Stimulated activated memory B cell treated with anti-CD40 and anti-IgM and Interleukin-4, amounts not matched to agents 10 μg/mL and 1 μg/mL and 100 μg/mL, for 72 hours (primary cell): ENCODE results near the gene KCNE5.
"Not testable (repeated sequence)": the region's sequence is repeated elsewhere in the genome, so short reads cannot be mapped to it uniquely, and the experiment has no call there.

Experiments
- ATAC-seq: fragments of 150-1000 bp; cut with Tn5 transposase; 2 replicates; pipeline ENCODE4 v1.10.0; 2021
- H3K27ac Mint-ChIP-seq: one replicate; pipeline ENCODE4 v1.8.0; 2022; ENCODE audit warnings: mild to moderate bottlenecking, mixed read lengths
- H3K27me3 Mint-ChIP-seq: one replicate; pipeline ENCODE4 v1.8.0; 2022; ENCODE audit warnings: mixed read lengths
- H3K36me3 Mint-ChIP-seq: one replicate; pipeline ENCODE4 v1.8.0; 2022; ENCODE audit warnings: mixed read lengths
- H3K4me1 Mint-ChIP-seq: one replicate; pipeline ENCODE4 v1.8.0; 2022; ENCODE audit warnings: mixed read lengths
- H3K4me3 Mint-ChIP-seq: one replicate; pipeline ENCODE4 v1.8.0; 2022; ENCODE audit warnings: mild to moderate bottlenecking, moderate library complexity, mixed read lengths
- H3K9me3 Mint-ChIP-seq: one replicate; pipeline ENCODE4 v1.8.0; 2022; ENCODE audit warnings: mixed read lengths

The KCNE5 gene, protein sequence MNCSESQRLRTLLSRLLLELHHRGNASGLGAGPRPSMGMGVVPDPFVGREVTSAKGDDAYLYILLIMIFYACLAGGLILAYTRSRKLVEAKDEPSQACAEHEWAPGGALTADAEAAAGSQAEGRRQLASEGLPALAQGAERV

DNA sequence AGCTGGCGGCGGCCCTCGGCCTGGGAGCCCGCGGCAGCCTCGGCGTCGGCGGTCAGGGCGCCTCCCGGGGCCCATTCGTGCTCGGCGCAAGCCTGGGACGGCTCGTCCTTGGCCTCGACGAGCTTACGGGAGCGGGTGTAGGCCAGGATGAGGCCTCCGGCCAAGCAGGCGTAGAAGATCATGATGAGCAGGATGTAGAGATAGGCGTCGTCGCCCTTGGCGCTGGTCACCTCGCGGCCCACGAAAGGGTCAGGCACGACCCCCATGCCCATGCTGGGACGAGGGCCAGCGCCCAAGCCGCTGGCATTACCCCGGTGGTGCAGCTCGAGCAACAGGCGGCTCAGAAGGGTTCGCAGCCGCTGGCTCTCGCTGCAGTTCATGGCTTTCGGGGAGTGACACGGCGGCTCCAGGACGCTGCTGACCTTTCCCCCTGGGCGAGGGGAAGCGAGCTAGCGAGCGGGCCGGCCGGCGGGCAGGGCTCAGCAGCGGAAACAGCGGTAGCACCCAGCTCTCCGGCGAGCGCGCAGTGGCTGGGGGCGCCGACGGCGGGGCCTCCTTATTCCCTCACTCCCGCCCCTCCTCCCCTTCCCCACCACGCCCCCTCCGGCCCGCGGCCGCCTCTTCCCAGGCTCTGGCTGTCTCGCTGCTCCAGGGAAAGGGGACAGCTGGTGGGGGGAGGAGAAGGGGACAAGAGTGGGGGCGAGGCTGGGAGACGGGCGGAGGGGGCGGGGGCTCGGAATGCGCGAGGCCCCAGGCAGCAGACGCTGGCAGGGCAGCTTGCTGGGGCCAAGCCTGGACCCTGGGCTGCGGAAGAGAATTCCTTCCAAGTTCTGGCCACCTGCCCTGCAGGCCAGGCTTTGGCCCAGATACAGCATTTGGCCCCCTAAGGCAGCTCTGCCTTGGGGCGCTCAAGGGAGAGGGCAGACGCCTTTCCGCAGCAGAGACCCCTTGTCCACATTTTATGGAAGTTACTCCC lies at the start of gene KCNE5:
TSS of gene KCNE5 (minus strand) at position 532 of the 976 bp plus-strand sequence. CDS start at position 380, 152 bp downstream.
- H3K27ac Mint-ChIP-seq: no peak within 1 kb of the TSS
- no peak within 1 kb of the TSS for H3K4me3 Mint-ChIP-seq
- no peaks in the 10 kb centered on the region for H3K9me3 Mint-ChIP-seq
- peaks cover 24% of the 10 kb centered on the region for H3K36me3 Mint-ChIP-seq
- ATAC-seq: no peak
- peaks cover 7% of the 10 kb centered on the region for H3K4me1 Mint-ChIP-seq
- no peaks in the 10 kb centered on the region for H3K27me3 Mint-ChIP-seq

DNA sequence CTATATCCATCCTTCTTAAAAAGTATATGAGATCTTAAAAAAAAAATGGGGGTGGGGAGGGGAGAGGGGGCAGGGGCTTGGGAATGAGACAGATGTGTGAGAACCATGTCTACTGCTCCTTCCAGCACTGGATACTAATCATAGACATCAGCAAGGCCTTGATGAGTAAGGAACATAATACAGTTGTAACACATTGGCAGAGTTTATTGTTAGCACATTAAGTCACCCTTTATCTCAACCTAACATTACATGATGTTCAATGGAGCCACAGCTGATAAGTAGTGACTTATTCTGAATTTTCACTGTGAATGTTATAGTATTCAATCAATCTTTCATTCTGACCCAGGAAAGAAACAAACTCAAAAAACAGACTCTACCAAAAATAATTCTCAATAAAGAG lies 47.3 kb upstream of the KCNE5 start:
- Mint-ChIP-seq H3K9me3 (no peaks in the 10 kb centered on the region), H3K36me3 (peaks cover 20% of the 10 kb centered on the region), H3K4me3 (no peak overlapping the region), H3K4me1 (no peaks in the 10 kb centered on the region), H3K27me3 (no peaks in the 10 kb centered on the region), H3K27ac (no peak overlapping the region)
- ATAC-seq: no peak

DNA sequence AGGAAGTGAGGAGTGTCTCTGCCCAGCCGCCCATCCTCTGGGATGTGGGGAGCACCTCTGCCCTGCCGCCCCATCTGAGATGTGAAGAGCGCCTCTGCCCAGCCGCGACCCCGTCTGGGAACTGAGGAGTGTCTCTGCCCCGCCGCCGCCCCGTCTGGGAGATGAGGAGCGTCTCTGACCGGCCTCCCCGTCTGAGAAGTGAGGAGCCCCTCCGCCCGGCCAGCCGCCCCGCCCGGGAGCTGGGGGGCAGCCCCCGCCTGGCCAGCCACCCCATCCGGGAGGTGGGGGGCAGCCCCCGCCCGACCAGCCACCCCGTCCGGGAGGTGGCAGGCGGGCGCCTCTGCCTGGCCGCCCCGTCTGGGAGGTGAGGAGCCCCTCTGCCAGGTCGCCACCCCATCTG lies 46.2 kb upstream of the KCNE5 start:
- ATAC-seq, H3K27me3 Mint-ChIP-seq, H3K27ac Mint-ChIP-seq, H3K4me1 Mint-ChIP-seq, H3K9me3 Mint-ChIP-seq, H3K4me3 Mint-ChIP-seq: not testable (repeated sequence)
- H3K36me3 Mint-ChIP-seq: peaks cover 31% of the 10 kb centered on the region

DNA sequence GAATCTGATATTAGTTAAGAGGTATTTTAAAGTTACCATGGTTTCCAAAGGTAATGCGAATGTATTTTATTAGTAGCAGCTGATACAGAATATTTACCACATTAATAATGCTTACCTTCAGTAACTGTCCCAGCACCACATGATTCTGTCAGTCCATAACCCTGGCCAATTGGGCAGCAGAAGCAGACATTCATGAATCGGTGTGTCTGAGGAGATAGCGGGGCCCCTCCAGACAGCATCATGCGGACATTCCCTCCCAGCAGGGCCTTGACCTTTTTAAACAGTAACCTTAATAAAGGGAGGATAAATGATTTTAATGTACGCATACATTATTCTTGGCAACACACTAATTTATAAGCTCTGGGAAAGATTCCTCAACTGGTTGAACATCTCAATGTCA lies 43.0 kb upstream of the KCNE5 start:
- no peak overlapping the region for H3K27ac Mint-ChIP-seq
- H3K9me3 Mint-ChIP-seq: no peaks in the 10 kb centered on the region
- H3K27me3 Mint-ChIP-seq: no peaks in the 10 kb centered on the region
- H3K4me1 Mint-ChIP-seq: no peaks in the 10 kb centered on the region
- peaks cover 41% of the 10 kb centered on the region for H3K36me3 Mint-ChIP-seq
- no peak for ATAC-seq
- H3K4me3 Mint-ChIP-seq: no peak overlapping the region

DNA sequence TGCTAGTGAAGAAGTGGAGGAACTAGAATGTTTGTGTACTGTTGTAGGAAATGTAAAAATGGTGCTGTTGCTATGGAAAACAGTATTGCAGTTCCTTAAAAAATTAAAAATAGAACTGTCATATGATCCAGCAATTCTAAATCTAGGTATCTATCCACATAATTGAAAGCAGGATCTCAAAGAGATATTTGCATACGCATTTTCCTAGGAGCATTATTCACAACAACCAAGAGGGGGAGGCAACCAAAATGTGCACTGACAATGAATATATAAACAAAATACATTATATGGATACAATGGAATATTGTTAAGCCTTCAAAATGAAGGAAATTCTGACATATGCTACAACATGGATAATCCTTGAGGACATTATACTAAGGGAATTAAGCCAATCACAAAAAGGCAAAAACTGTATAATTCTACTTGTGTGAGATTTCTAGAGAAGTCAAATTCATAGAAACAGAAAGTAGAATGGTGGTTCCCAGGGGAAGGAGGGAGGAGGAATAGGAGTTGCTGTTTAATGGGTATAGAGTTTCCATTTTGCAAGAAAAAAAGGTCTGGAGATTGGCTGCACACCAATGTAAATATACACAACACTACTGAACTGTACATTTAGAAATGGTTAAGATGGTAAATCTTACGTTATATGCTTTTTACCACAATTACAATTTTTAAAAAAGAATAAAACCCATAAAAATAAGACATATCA lies 35.6 kb upstream of the KCNE5 start:
- H3K27me3 Mint-ChIP-seq: no peaks in the 10 kb centered on the region
- H3K9me3 Mint-ChIP-seq: peaks cover 8% of the 10 kb centered on the region
- peaks cover 58% of the 10 kb centered on the region for H3K36me3 Mint-ChIP-seq
- no peak overlapping the region for H3K27ac Mint-ChIP-seq
- ATAC-seq: no peak
- no peaks in the 10 kb centered on the region for H3K4me1 Mint-ChIP-seq
- H3K4me3 Mint-ChIP-seq: no peak overlapping the region

DNA sequence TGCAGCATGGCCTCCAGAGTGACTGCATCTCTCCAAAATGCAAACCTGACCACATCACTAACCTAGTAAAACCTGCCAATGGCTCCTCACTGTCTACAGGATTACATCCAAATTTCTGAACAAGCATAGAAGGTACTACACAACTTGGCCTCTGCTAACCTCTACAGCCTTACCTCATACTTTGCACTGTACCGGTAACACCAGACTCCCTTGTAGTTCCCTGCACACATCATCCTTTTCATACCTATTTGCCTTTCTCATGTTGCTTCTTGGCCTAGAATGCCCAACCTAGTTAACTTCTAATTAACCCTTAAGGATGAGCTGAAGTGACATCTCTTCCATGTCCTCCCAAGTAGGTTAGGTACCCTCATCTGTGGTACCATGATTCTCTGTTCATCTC lies 33.4 kb upstream of the KCNE5 start:
- Mint-ChIP-seq H3K27me3 (no peaks in the 10 kb centered on the region), H3K4me3 (no peak overlapping the region), H3K36me3 (peaks cover 60% of the 10 kb centered on the region), H3K4me1 (no peaks in the 10 kb centered on the region), H3K9me3 (peaks cover 8% of the 10 kb centered on the region), H3K27ac (no peak overlapping the region)
- no peak for ATAC-seq

DNA sequence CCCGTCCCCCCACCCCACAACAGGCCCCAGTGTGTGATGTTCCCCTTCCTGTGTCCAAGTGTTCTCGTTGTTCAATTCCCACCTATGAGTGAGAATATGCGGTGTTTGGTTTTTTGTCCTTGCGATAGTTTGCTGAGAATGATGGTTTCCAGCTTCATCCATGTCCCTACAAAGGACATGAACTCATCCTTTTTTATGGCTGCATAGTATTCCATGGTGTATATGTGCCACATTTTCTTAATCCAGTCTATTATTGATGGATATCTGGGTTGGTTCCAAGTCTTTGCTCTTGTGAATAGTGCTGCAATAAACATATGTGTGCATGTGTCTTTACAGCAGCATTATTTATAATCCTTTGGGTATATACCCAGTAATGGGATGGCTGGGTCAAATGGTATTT lies 32.4 kb upstream of the KCNE5 start:
- not testable (repeated sequence) for H3K27ac Mint-ChIP-seq, ATAC-seq, H3K4me3 Mint-ChIP-seq, H3K9me3 Mint-ChIP-seq, H3K4me1 Mint-ChIP-seq, H3K27me3 Mint-ChIP-seq
- peaks cover 54% of the 10 kb centered on the region for H3K36me3 Mint-ChIP-seq

DNA sequence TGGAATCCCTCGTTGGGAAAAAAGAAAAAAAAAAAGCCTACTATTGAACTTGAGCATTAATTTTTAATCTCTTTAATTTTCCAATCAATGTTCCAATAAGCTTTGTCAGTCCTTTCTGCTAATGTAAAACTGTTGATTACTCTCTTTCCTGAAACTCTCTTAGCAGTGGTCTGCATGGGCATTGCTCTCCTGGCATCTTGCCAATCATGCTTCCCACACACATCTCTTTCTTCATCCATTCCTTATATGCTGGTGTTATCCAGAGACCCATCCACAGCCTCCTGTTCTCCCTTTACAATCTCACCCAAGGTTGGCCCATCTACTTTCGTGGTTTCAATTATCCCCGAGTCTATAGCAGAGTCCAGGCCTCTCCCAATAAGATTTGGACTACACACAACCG lies 31.8 kb upstream of the KCNE5 start:
- Mint-ChIP-seq H3K36me3 (peaks cover 54% of the 10 kb centered on the region), H3K9me3 (peaks cover 8% of the 10 kb centered on the region), H3K4me3 (no peak overlapping the region), H3K4me1 (no peaks in the 10 kb centered on the region), H3K27ac (no peak overlapping the region), H3K27me3 (no peaks in the 10 kb centered on the region)
- ATAC-seq: no peak

DNA sequence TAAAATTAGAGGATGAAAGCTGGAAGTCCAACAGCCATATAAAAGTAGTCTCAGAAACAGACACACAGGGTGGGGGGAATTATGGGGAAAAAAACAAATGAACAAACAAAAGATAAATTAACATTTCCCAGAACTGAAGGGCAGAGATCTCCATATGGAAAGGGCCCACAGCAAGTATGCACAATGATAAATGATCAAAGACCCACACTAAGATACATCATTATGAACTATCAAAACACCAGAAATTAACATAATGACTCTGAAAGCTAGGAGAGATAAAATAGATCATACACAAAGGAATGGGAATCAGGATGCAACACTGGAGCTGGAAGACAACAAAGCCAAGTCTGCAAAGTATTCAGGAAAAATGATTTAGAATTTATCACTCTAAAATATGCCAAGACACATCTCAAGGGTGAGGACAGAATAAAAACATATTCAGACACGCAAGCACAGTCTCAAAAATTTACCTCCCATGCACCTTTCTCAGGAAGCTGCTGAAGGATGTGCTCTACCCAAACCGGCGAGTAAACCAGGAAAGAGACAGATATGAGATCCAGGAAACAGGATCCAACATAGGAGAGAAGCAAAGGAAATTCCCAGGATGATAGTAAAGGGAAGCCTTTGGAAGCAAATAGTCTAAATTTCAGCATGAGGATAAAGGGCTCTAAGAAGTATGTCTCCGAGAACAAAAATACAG lies 30.7 kb upstream of the KCNE5 start:
- Mint-ChIP-seq H3K36me3 (peaks cover 51% of the 10 kb centered on the region), H3K27me3 (no peaks in the 10 kb centered on the region), H3K4me3 (no peak overlapping the region), H3K4me1 (no peaks in the 10 kb centered on the region), H3K9me3 (peaks cover 8% of the 10 kb centered on the region), H3K27ac (no peak overlapping the region)
- ATAC-seq: no peak

DNA sequence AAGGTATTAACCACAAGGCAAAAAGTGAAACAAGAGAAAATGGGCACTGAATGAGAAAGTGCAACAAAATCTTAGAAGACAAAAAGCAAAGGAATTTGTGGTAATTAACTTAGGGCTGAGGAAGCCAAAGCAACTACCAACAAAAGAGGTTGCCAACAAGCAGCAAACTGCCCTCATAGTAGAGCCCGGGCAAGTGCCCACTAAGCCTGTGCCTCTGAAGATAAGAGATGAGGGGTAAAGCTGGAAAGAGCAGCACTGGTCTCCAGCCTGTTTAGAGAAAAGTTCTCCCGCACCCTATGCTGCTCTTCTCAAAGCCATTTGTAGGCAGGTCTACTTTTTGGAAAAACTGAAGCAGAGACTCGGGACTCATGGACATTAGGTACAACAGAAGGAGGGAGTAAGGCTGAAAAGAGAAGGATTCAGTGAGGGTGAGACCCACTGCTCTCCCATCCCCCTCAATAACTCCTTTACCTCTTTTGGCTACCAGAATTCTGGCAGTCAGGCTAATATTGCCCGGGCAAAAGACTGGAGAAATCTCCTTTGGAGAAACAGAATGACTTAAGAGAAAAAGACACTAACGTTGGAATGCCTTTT lies 29.6 kb upstream of the KCNE5 start:
- no peak for ATAC-seq
- Mint-ChIP-seq H3K27ac (no peak overlapping the region), H3K36me3 (peaks cover 41% of the 10 kb centered on the region), H3K4me3 (no peak overlapping the region), H3K27me3 (no peaks in the 10 kb centered on the region), H3K4me1 (no peaks in the 10 kb centered on the region), H3K9me3 (peaks cover 8% of the 10 kb centered on the region)

DNA sequence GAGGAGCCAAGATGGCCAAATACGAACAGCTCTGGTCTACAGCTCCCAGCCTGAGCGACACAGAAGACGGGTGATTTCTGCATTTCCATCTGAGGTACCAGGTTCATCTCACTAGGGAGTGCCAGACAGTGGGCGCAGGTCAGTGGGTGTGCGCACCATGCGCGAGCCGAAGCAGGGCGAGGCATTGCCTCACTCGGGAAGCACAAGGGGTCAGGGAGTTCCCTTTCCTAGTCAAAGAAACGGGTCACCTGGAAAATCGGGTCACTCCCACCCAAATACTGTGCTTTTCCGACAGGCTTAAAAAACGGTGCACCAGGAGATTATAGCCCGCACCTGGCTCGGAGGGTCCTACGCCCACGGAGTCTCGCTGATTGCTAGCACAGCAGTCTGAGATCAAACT lies 19.7 kb upstream of the KCNE5 start:
- H3K27me3 Mint-ChIP-seq, H3K4me1 Mint-ChIP-seq, H3K9me3 Mint-ChIP-seq, H3K4me3 Mint-ChIP-seq, H3K27ac Mint-ChIP-seq, ATAC-seq: not testable (repeated sequence)
- peaks cover 13% of the 10 kb centered on the region for H3K36me3 Mint-ChIP-seq

DNA sequence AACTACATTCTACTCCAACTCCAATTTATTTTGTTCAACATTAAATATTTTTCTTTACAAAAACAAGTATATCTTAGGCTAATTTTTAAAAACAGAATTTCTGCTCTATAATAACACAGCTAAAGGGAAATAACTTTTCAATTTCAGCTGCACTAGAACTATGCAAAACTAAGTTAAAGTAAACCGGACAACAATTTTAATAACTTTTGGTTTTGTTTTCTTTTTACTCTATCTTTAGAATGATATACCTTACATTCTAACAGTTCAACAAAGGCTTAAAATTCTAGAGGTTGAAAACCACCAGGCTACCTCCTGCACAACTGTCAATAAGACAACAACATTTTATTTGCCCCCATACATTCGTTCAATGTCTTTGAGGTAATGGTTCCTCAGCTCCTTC lies 18.7 kb upstream of the KCNE5 start:
- Mint-ChIP-seq H3K27me3 (no peaks in the 10 kb centered on the region), H3K4me3 (no peak overlapping the region), H3K9me3 (no peaks in the 10 kb centered on the region), H3K27ac (no peak overlapping the region), H3K4me1 (no peaks in the 10 kb centered on the region), H3K36me3 (peaks cover 17% of the 10 kb centered on the region)
- ATAC-seq: no peak

DNA sequence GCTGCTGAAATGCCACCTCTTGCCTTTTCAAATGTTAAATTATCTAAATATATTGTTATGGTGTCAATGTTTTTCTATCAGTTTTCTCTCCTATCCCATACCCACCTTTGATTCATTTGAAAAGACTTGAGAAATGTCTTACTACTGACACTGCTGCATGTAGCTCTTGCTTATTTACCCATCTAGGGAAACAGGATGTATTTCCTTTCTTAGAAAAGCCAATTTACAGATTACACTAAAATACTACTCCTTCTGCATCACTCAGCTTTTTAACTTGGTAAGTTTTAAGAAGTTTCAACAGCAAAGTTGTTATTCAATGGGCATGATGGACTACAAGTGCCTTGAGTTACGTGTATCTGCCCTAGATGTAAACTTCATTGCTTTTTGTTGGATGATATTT lies 13.2 kb upstream of the KCNE5 start:
- no peak for ATAC-seq
- Mint-ChIP-seq H3K9me3 (no peaks in the 10 kb centered on the region), H3K4me3 (no peak overlapping the region), H3K4me1 (no peaks in the 10 kb centered on the region), H3K27ac (no peak overlapping the region), H3K36me3 (peaks cover 11% of the 10 kb centered on the region), H3K27me3 (no peaks in the 10 kb centered on the region)

DNA sequence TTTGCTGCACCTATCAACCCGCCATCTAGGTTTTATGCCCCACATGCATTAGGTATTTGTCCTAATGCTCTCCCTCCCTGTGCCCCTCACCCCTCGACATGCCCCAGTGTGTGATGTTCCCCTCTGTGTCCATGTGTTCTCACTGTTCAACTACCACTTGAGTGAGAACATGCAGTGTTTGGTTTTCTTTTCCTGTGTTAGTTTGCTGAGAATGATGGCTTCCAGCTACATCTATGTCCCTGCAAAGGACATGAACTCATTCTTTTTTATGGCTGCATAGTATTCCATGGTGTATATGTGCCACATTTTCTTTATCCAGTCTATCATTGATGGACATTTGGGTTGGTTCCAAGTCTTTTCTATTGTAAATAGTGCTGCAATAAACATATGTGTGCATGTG lies 12.5 kb upstream of the KCNE5 start:
- H3K4me3 Mint-ChIP-seq, H3K4me1 Mint-ChIP-seq, H3K9me3 Mint-ChIP-seq, ATAC-seq, H3K27ac Mint-ChIP-seq, H3K27me3 Mint-ChIP-seq: not testable (repeated sequence)
- peaks cover 11% of the 10 kb centered on the region for H3K36me3 Mint-ChIP-seq

DNA sequence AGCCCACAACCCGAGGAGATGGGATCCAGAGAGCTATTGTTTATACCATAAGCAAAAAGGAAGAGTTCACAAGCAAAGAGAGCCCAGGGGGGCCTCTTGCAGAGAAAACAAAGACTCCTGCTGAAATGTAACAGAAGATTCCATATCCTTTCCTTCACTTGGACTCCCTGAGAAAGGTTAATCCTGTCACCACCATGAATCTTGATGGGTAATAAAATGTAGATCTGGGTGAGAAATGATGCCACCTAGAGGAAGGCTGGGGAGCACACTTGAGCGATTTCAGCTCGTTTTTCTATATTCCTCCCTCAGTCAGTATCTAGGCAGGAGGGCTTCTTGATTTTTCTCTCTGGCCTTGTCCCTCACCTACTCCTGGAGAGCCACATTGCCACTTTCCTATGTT lies 10.2 kb upstream of the KCNE5 start:
- no peaks in the 10 kb centered on the region for H3K27me3 Mint-ChIP-seq
- H3K9me3 Mint-ChIP-seq: no peaks in the 10 kb centered on the region
- peaks cover 11% of the 10 kb centered on the region for H3K36me3 Mint-ChIP-seq
- H3K4me3 Mint-ChIP-seq: no peak overlapping the region
- no peak for ATAC-seq
- H3K4me1 Mint-ChIP-seq: no peaks in the 10 kb centered on the region
- no peak overlapping the region for H3K27ac Mint-ChIP-seq
